Effector memory CD8-positive, alpha-beta T cell (primary cell): ENCODE results near the gene TTC33.
A peak's percentile ranks its signal among the peaks of the same experiment; 100 is the strongest.
"Not testable (repeated sequence)": the region's sequence is repeated elsewhere in the genome, so short reads cannot be mapped to it uniquely, and the experiment has no call there.

Source experiments
- ATAC-seq: fragments of 150-1000 bp; cut with Tn5 transposase; replicated peaks from 2 replicates; pipeline ENCODE4 v1.10.0; 2021; ENCODE audit warnings: mild to moderate bottlenecking, moderate library complexity
- DNase-seq, 3 experiments: peaks; one replicate each; pipeline ENCODE4 v3.0.0; 2021
- H3K27ac Mint-ChIP-seq, 2 donors: one replicate each; pipeline ENCODE4 v1.8.0; 2022; ENCODE audit warnings: mild to moderate bottlenecking in 2 of 2, mixed read lengths in 2 of 2, moderate library complexity in 2 of 2
- H3K27me3 Mint-ChIP-seq, 2 donors: one replicate each; pipeline ENCODE4 v1.8.0; 2022; ENCODE audit warnings: mixed read lengths in 2 of 2
- H3K36me3 Mint-ChIP-seq: one replicate; pipeline ENCODE4 v1.8.0; 2022; ENCODE audit warnings: mild to moderate bottlenecking, moderate library complexity, mixed read lengths; ENCODE audit not compliant: insufficient read depth
- H3K4me1 Mint-ChIP-seq, 2 donors: one replicate each; pipeline ENCODE4 v1.8.0; 2022; ENCODE audit warnings: low read depth in 2 of 2, mixed read lengths in 2 of 2
- H3K4me3 Mint-ChIP-seq, 2 donors: one replicate each; pipeline ENCODE4 v1.8.0; 2022; ENCODE audit warnings: mild to moderate bottlenecking in 2 of 2, mixed read lengths in 2 of 2, moderate library complexity in 2 of 2
- H3K9me3 Mint-ChIP-seq, 2 donors: one replicate each; pipeline ENCODE4 v1.8.0; 2022; ENCODE audit warnings: mixed read lengths in 2 of 2
- total RNA-seq, 9 experiments: gene quantifications; one replicate each; lab custom pipeline; 2026; lab: John Stamatoyannopoulos, UW

The TTC33 gene, protein sequence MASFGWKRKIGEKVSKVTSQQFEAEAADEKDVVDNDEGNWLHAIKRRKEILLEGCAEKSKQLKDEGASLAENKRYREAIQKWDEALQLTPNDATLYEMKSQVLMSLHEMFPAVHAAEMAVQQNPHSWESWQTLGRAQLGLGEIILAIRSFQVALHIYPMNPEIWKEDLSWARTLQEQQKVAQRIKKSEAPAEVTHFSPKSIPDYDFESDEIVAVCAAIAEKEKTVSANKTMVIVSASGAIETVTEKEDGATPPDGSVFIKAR
- total RNA-seq = 9.5 to 45.8 (median 34.6) reads per million in 9 experiments

DNA sequence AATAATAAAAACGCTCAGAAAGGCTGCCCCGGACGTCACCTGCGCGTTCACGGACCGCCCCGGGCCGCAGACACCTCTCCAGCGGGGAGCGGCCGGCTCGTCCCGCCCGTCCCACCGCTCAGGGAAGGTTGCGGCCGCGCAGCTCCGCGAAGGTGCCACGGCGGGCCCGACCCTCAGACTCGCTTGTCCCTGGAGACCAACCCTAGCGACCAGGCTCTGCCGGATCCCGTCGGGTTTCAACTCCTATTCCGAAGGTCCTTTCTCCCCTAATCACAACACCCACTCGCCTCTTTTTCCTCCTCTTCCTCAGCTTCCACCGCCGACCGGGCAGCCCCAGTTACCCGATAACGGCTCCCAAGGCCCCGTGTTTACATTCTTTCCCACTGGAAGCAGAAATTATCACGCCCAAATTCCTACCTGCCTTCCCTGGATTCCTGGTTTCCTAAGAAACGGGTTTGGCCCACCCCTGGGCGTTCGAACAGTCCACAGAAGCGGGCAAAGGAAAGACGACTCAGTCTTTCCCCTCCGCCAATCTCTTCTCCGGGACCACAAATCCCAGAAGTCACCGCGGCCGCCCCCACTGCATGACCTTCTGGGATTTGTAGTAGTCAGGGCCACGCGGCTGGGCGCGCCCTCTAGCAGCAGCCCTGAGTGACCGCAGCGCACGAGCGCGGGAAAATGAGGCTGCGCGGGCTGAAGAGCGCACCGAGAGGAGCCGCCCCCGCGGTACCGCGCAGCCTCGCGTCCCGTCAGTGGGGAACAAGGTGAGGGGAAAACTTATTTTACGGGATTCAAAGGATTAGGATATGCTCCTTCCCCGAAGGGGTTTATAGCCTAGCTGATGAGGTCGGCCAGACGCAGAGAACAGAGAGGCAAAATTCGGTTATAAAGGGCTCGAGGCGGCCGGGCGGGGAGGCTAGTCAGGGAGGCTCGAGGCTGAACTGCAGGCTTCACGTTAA, at the start of gene TTC33:
TTC33 (minus strand) TSS at position 555 of the 959 bp plus-strand sequence. CDS start 8,943 bp downstream, outside the sequence.
- Mint-ChIP-seq H3K27ac (no peak within 1 kb of the TSS), H3K4me1 (peaks cover 11 to 18% of the 10 kb centered on the region in 2 donors), H3K9me3 (no peaks in the 10 kb centered on the region), H3K36me3 (peaks cover 3% of the 10 kb centered on the region), H3K4me3 (no peak within 1 kb of the TSS), H3K27me3 (no peaks in the 10 kb centered on the region)
- DNase-seq (peak; percentile 88 to 91 (median 90)), ATAC-seq (peak; percentile 89)

DNA sequence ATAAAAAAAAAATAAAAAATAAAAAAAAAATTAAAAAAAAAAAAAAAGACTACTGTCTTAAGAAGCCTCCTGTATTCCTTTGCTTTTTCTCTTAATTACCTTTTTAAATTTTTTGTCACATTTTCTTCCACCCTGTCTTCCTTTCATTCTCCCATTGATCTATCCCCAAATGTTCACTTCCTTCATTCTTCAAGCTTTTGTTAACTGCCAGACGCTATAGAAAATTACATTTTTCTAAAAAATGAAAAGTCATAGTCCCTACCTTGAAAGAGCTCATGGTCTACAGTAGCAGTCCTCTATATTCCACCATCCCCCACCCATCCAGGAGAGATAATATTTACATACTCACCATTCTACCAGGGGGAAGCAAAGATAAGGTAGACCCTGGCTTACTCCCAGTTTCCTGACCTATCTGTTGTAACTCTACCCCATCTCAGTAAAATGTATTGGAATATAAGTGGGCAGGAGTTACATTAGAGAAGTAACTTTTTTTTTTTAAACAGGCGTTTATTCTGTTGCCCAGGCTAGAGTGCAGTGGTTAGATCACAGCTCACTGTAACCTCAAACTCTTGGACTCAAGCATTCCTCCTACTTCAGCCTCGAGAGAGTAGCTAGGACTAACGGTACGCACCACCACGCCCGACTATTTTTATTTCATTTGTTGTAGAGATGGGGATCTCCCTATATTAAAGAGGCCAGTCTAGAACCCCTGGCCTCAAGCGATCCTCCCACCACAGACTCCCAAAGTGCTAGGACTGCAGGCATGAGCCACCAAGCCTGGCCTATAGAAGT, 46.2 kb upstream of the TTC33 start:
- Mint-ChIP-seq H3K4me1 (peaks cover 2 to 6% of the 10 kb centered on the region in 2 donors), H3K27ac (no peak overlapping the region), H3K4me3 (no peak overlapping the region), H3K36me3 (peaks cover 13% of the 10 kb centered on the region), H3K27me3 (no peaks in the 10 kb centered on the region), H3K9me3 (no peaks in the 10 kb centered on the region)
- no peak for DNase-seq
- ATAC-seq = no peak

DNA sequence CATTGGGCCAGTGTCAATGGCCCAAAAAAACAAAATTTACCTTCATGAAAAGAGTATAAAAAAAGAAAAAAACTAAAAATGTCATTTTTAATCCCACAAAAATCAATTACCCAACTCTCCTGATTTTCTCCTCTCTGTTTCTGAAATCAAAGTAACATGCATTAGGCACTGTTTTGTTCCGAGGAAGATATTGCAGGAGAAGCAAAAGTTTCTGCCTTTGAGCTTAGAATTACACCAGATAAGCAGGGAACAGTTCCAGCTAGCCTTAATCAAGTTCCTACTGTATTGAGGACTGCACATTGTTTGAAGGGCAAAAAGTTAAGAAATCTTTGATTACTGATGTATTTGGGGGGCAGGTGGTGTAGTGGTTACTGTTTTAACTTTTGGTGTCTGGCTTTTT, 43.5 kb upstream of the TTC33 start:
- no peak for DNase-seq
- H3K27ac Mint-ChIP-seq = peak overlapping the region in 1 of 2 donors; percentile 87
- no peaks in the 10 kb centered on the region for H3K27me3 Mint-ChIP-seq
- no peaks in the 10 kb centered on the region for H3K9me3 Mint-ChIP-seq
- ATAC-seq = no peak
- peaks cover 16% of the 10 kb centered on the region for H3K36me3 Mint-ChIP-seq
- H3K4me3 Mint-ChIP-seq = peak overlapping the region; percentile 83 to 89
- peaks cover 12 to 30% of the 10 kb centered on the region in 2 donors for H3K4me1 Mint-ChIP-seq

DNA sequence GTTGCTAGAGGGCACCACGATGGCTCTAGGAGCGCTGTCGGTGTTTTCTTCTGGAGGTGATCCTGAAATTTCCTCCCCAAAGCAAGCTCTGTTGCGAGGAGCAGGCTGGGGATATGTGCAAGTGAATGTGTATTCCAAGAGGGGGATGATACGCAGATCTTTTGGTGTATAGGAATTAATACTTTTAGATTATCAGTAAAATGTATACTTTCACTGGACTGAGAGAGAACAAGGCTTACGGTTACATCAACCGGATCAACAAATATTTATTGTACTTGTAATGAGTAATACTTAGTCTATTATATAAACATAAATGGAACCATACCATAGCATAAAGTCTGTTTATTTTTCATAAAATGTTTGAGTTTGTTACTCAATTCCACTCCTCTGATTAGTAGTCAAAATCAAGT, 43.0 kb upstream of the TTC33 start:
- Mint-ChIP-seq H3K9me3 (no peaks in the 10 kb centered on the region), H3K27me3 (no peaks in the 10 kb centered on the region), H3K27ac (peak overlapping the region; percentile 87 to 90), H3K4me3 (peak overlapping the region; percentile 83 to 89), H3K36me3 (peaks cover 14% of the 10 kb centered on the region), H3K4me1 (peaks cover 15 to 34% of the 10 kb centered on the region in 2 donors)
- ATAC-seq (no peak), DNase-seq (no peak)

DNA sequence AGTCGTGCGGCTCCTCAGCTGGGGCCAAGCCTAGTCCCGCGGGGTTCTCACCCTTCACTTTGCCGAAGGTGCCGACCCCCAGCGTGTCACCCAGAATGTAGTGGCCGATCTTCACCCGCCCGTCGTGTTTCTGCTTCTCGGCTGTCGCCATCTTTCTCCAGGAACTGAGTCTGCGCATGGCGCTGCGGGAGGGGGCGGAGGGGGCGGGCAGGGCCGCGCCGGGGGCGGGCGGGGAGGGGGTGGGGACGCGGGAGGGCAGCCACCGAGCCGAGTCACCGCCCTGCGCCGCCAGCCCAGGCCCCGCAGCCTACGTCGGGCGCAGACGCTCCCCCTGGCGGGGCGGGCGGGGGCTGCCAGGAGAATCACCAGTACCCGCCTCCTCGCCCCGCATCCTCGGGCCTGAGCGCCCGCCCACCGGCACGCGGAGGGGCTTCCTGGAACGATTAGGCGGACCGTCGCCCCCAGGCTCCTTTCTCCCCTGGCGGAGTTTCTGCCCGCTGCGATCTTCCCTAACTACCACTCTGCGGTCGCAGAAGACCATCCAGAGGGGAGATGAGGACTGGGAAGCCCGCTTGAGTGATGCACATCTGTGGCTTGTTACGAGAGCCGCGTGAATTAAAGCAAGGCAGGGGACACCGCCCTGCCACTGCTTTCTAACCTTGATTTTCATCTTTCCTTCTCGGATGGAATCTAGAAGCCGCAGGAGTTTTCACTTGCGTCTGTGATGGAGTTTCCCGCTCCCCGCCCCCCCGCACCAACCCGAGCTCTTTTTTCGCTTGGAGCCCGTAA, 42.4 kb upstream of the TTC33 start, which contains the start of gene PRKAA1:
PRKAA1 (minus strand) TSS at position 363 of the 789 bp plus-strand sequence; CDS start at position 178, 185 bp downstream.
- Mint-ChIP-seq H3K9me3 (no peaks in the 10 kb centered on the region), H3K4me1 (peaks cover 21 to 40% of the 10 kb centered on the region in 2 donors), H3K36me3 (peaks cover 14% of the 10 kb centered on the region), H3K27ac (peak within 1 kb of the TSS; percentile 87 to 90), H3K27me3 (no peaks in the 10 kb centered on the region), H3K4me3 (peak within 1 kb of the TSS; percentile 83 to 89)
- DNase-seq = peak; percentile 89 to 92 (median 90)
- peak; percentile 89 for ATAC-seq

DNA sequence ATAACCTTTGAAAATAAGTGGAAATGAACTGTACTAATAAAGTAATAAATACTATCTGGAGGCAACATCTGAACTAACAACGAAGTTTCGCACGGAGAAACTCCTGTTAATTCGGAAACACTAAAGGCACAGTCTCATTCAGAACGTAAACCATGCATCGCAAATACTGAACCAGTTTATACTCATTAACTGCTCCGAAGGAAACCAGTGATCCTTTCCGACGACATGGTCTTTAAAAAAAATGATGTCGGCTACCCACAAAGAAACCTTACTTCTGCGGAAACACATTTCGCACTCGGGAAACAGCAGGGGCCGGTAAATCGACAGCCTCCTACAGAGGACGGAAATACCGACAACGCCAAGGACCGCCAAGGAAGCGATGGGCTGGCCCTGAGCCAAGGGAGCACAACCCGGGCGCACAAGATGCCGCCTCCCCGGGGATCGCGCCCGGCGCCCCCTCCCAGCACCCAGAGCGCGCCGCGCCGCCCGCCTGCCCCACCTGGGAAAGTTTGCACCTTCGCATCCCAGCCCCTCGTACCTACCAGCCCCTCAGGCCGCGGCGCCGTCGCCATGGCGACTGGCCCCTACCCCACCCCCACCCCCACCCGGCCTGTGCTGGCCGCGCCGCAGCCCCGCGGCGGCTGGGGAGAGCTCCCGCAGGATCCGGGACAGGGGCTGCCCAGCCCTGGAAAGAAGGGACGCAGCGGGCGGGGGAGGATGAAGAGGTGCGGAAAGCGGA, 41.7 kb upstream of the TTC33 start:
- Mint-ChIP-seq H3K36me3 (peaks cover 14% of the 10 kb centered on the region), H3K9me3 (no peaks in the 10 kb centered on the region), H3K4me3 (peak overlapping the region; percentile 83 to 89), H3K27me3 (no peaks in the 10 kb centered on the region), H3K4me1 (peaks cover 21 to 40% of the 10 kb centered on the region in 2 donors), H3K27ac (peak overlapping the region; percentile 87 to 90)
- peak; percentile 65 to 71 (median 70) for DNase-seq
- ATAC-seq = peak; percentile 50

DNA sequence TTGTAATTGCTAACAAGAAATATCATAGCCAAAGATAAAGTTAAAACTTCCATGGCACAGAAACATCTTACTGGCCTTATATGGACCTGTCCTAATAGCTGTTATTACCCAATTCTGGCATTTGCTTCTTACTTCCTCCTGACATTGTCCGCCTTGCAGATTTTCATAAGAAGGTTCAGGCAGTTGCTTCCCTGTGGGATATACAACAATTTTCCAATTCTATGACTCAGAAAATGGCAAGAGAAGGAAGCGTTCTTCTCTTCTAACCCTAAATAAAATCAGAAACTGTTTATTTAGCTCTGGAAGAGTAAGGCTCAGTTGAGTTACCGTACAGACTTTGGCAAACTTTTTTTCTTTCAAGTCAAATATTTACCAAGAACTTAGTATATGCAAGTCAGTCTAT, 40.7 kb upstream of the TTC33 start:
- peak overlapping the region in 1 of 2 donors; percentile 22 for H3K27ac Mint-ChIP-seq
- no peak for DNase-seq
- no peaks in the 10 kb centered on the region for H3K9me3 Mint-ChIP-seq
- no peak for ATAC-seq
- H3K4me3 Mint-ChIP-seq = peak overlapping the region; percentile 83 to 89
- H3K36me3 Mint-ChIP-seq = peaks cover 14% of the 10 kb centered on the region
- H3K4me1 Mint-ChIP-seq = peaks cover 22 to 44% of the 10 kb centered on the region in 2 donors
- H3K27me3 Mint-ChIP-seq = no peaks in the 10 kb centered on the region

DNA sequence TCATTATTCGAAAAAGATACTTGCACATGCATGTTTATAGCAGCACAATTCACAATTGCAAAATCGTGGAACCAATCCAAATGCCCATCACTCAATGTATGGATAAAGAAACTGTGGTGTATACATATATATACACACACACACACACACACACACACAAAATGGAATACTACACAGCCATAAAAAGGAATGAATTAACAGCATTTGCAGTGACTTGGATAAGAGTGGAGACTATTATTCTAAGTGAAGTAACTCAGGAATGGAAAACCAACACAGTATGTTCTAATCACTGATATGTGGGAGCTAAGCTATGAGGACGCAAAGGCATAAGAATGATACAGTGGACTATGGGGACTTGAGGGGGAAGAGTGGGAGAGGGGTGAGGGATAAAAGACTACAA, 39.1 kb upstream of the TTC33 start:
- Mint-ChIP-seq H3K36me3 (peaks cover 14% of the 10 kb centered on the region), H3K4me1 (peaks cover 33 to 57% of the 10 kb centered on the region in 2 donors)
- H3K4me3 Mint-ChIP-seq, DNase-seq, ATAC-seq, H3K9me3 Mint-ChIP-seq, H3K27me3 Mint-ChIP-seq, H3K27ac Mint-ChIP-seq: not testable (repeated sequence)

DNA sequence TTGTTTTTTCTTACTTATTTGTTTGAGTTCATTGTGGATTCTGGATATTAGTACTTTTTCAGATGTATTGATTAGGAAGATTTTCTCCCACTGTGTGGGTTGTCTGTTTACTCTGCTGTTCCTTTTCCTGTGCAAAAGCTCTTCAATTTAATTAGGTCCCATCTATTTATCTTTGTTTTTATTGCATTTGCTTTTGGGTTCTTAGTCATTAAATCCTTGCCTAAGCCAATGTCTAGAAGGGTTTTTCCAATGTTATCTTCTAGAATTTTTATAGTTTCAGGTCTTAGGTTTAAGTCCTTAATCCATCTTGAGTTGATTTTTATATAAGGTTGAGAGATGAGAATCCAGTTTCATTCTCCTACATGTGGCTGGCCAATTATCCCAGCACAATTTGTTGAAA, 38.6 kb upstream of the TTC33 start:
- H3K4me1 Mint-ChIP-seq = peaks cover 35 to 59% of the 10 kb centered on the region in 2 donors
- not testable (repeated sequence) for H3K27ac Mint-ChIP-seq

DNA sequence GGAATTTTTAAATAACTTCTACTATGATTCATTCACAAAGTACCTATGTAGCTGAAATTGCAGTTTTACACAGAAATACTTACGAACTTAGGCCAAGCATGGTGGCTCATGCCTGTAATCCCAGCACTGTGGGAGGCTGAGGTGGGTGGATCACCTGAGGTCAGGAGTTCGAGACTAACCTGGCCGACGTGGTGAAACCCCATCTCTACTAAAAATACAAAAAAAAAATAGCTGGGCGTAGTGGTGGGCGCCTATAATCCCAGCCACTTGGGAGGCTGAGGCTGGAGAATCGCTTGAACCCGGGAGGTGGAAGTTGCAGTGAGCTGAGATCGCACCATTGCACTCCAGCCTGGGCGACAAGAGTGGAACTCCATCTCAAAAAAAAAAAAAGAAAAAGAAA, 36.9 kb upstream of the TTC33 start:
- ATAC-seq = not testable (repeated sequence)

More for the DNA sequence above, 38.6 kb upstream of the TTC33 start:
- DNase-seq, ATAC-seq, H3K27me3 Mint-ChIP-seq, H3K9me3 Mint-ChIP-seq: not testable (repeated sequence)
- peaks cover 14% of the 10 kb centered on the region for H3K36me3 Mint-ChIP-seq
- peak overlapping the region in 1 of 2 donors; percentile 23 for H3K4me3 Mint-ChIP-seq

DNA sequence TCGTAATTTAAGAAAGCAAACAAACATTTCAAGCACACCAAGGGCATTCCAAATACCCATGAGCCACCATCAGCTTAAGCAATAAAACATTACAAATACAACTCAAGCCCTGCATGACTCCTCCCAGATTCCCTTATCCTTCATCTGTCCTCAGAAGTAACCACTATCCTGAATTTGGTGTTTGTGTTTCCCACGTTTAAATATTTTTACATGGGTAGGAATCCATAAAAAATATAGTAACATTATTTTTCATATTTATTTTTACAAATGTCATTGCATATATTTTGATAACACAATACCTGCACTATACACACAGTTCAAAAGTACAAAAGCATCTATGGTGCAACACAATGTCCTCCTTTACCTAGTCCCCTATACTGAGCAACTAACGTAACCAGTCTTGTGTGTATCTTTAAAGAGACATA, 36.0 kb upstream of the TTC33 start:
- H3K9me3 Mint-ChIP-seq = no peaks in the 10 kb centered on the region
- no peak for ATAC-seq
- H3K27me3 Mint-ChIP-seq = no peaks in the 10 kb centered on the region
- DNase-seq = no peak
- H3K4me1 Mint-ChIP-seq = peaks cover 43 to 72% of the 10 kb centered on the region in 2 donors
- peaks cover 4% of the 10 kb centered on the region for H3K36me3 Mint-ChIP-seq
- no peak overlapping the region for H3K27ac Mint-ChIP-seq
- no peak overlapping the region for H3K4me3 Mint-ChIP-seq

More for the DNA sequence above, 36.9 kb upstream of the TTC33 start:
- not testable (repeated sequence) for DNase-seq, H3K27me3 Mint-ChIP-seq, H3K27ac Mint-ChIP-seq, H3K9me3 Mint-ChIP-seq, H3K36me3 Mint-ChIP-seq
- peak overlapping the region in 1 of 2 donors; percentile 8 for H3K4me3 Mint-ChIP-seq
- H3K4me1 Mint-ChIP-seq = peaks cover 43 to 70% of the 10 kb centered on the region in 2 donors
